HepG2 (cell line): ENCODE measurements around the gene PRKCZ.
A peak's percentile ranks its signal among the peaks of the same experiment; 100 is the strongest.

Experiments used
- BHLHE40 ChIP-seq: IDR thresholded peaks from 2 replicates; pipeline ENCODE4 v1.6.1; 2011; ENCODE audit warnings: low read length, improper control_type of control experiment
- DPF2 ChIP-seq: sonication (generic); formaldehyde crosslinking; IDR thresholded peaks from 2 replicates; pipeline ENCODE4 v1.4.0; 2020; ENCODE audit warnings: mild to moderate bottlenecking, low read depth, missing genetic modification reagents, borderline replicate concordance
- FOXP4 ChIP-seq: sonication (generic); formaldehyde crosslinking; IDR thresholded peaks from 2 replicates; pipeline ENCODE4 v1.4.0; 2020; ENCODE audit warnings: missing genetic modification reagents
- KDM1A ChIP-seq: IDR thresholded peaks from 2 replicates; pipeline ENCODE4 v1.6.1; 2016; ENCODE audit warnings: missing compliant biosample characterization
- MATR3 ChIP-seq: sonication (generic); formaldehyde crosslinking; IDR thresholded peaks from 2 replicates; pipeline ENCODE4 v1.4.0; 2020; ENCODE audit warnings: missing genetic modification reagents
- NFE2L2 ChIP-seq: fragments of 150-350 bp; IDR thresholded peaks from 2 replicates; pipeline ENCODE4 v1.6.1; 2014; ENCODE audit warnings: low read length
- PHF8 ChIP-seq: sonication (generic); formaldehyde crosslinking; IDR thresholded peaks from 2 replicates; pipeline ENCODE4 v1.5.0; 2020; ENCODE audit warnings: missing genetic modification reagents
- POLR2A ChIP-seq, 2 experiments: IDR thresholded peaks; 2 replicates each; pipeline ENCODE4 v1.6.1; 2011; ENCODE audit warnings: low read depth in 2 of 2, low read length in 2 of 2, mild to moderate bottlenecking in 1 of 2, moderate library complexity in 1 of 2; ENCODE audit not compliant: insufficient read depth in 1 of 2
- RNF2 ChIP-seq: fragments of 450-650 bp; conservative IDR thresholded peaks from 2 replicates; pipeline ENCODE4 v1.6.1; 2016; ENCODE audit warnings: low read depth
- SMAD1 ChIP-seq: sonication (generic); formaldehyde crosslinking; IDR thresholded peaks from 2 replicates; pipeline ENCODE4 v1.4.0; 2020; ENCODE audit warnings: missing genetic modification reagents, low read depth, mild to moderate bottlenecking, borderline replicate concordance
- U2AF1 ChIP-seq: fragments of 200-400 bp; formaldehyde crosslinking; optimal IDR thresholded peaks from 2 replicates; pipeline ENCODE3; 2017; ENCODE audit warnings: mild to moderate bottlenecking, low read depth, low read length
- ZBTB38 ChIP-seq: sonication (generic); formaldehyde crosslinking; IDR thresholded peaks from 2 replicates; pipeline ENCODE4 v1.5.1; 2020; ENCODE audit warnings: mild to moderate bottlenecking, missing genetic modification reagents
- TF ChIP-seq, protein P1 (sequence below): sonication (generic); formaldehyde crosslinking; IDR thresholded peaks from 2 replicates; pipeline ENCODE4 v1.5.0; 2020; ENCODE audit warnings: mild to moderate bottlenecking, missing genetic modification reagents, moderate library complexity
- TF ChIP-seq, protein P2 (sequence below): sonication (generic); formaldehyde crosslinking; IDR thresholded peaks from 2 replicates; pipeline ENCODE4 v1.8.1; 2022; ENCODE audit warnings: mild to moderate bottlenecking, missing genetic modification reagents

GRCh38 chr1:2193514-2194281, 143.5 kb downstream of the PRKCZ start:
- TF ChIP-seq SMAD1 (CRISPR knock-in tag) = 0 out of 2 replicates have a peak, but pooled peaks have one; percentile 42
- no peak for TF ChIP-seq FOXP4
- TF ChIP-seq POLR2A (IDR thresholded peaks at IDR 0.05; ENCODE audit: insufficient read depth in 1 of 2, low read depth in 2 of 2, low read length in 2 of 2) = no peak
- no peak for TF ChIP-seq U2AF1
- peak; percentile 11; the same call in 1 of the 2 replicates for TF ChIP-seq ZBTB38 (CRISPR knock-in tag)
- TF ChIP-seq PHF8 (CRISPR knock-in tag) = no peak; the same call in 1 of the 2 replicates
- TF ChIP-seq, protein P1, sequence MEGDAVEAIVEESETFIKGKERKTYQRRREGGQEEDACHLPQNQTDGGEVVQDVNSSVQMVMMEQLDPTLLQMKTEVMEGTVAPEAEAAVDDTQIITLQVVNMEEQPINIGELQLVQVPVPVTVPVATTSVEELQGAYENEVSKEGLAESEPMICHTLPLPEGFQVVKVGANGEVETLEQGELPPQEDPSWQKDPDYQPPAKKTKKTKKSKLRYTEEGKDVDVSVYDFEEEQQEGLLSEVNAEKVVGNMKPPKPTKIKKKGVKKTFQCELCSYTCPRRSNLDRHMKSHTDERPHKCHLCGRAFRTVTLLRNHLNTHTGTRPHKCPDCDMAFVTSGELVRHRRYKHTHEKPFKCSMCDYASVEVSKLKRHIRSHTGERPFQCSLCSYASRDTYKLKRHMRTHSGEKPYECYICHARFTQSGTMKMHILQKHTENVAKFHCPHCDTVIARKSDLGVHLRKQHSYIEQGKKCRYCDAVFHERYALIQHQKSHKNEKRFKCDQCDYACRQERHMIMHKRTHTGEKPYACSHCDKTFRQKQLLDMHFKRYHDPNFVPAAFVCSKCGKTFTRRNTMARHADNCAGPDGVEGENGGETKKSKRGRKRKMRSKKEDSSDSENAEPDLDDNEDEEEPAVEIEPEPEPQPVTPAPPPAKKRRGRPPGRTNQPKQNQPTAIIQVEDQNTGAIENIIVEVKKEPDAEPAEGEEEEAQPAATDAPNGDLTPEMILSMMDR = no peak
- no peak for TF ChIP-seq MATR3
- no peak for TF ChIP-seq BHLHE40
- TF ChIP-seq, protein P2, sequence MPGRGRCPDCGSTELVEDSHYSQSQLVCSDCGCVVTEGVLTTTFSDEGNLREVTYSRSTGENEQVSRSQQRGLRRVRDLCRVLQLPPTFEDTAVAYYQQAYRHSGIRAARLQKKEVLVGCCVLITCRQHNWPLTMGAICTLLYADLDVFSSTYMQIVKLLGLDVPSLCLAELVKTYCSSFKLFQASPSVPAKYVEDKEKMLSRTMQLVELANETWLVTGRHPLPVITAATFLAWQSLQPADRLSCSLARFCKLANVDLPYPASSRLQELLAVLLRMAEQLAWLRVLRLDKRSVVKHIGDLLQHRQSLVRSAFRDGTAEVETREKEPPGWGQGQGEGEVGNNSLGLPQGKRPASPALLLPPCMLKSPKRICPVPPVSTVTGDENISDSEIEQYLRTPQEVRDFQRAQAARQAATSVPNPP = no peak
- TF ChIP-seq NFE2L2 = no peak
- no peak for TF ChIP-seq RNF2
- no peak for TF ChIP-seq DPF2
- no peak for TF ChIP-seq KDM1A (CRISPR knock-in tag)
